CD4-positive, alpha-beta T cell (primary cell): ENCODE data around the gene PRDM8. TPM values are rescaled to one million over a fixed set of nuclear protein-coding genes. Genes with fewer than 3 reads are reported as not detected.

Source experiments
- ATAC-seq: fragments of 200-7000 bp; cut with Tn5 transposase; one replicate; pipeline ENCODE4 v1.10.0; 2022; ENCODE audit warnings: mild to moderate bottlenecking; ENCODE audit not compliant: poor library complexity
- CTCF ChIA-PET: fragments of 350-600 bp; sonication (Branson Sonifier 250); formaldehyde crosslinking; loops from one replicate; lab custom pipeline; 2021; ENCODE audit warnings: antibody characterized with exemption, inconsistent platforms; lab: Charles Lee
- POLR2A ChIA-PET: fragments of 350-600 bp; sonication (Branson Sonifier 250); formaldehyde crosslinking; loops from one replicate; lab custom pipeline; 2021; ENCODE audit warnings: antibody characterized with exemption, inconsistent platforms; lab: Charles Lee
- DNase-seq, 14 experiments: peaks; one replicate each; pipeline ENCODE4 v3.0.0-alpha.2; 2013 to 2020; ENCODE audit warnings: mixed read lengths in 2 of 14
- H3K27ac ChIP-seq, 2 donors: one replicate each; pipeline versions ENCODE4 v1.5.1 to v1.7.0; 2013; ENCODE audit warnings: low read length in 2 of 2, low read depth in 1 of 2, mild to moderate bottlenecking in 1 of 2
- H3K27me3 ChIP-seq, 2 experiments: 1 replicate in 1 of 2; 2 replicates in 1 of 2; pipeline versions ENCODE4 v1.6.1 to v1.7.0; 2013; ENCODE audit warnings: low read length in 2 of 2, control low read depth in 1 of 2, mild to moderate bottlenecking in 1 of 2, moderate library complexity in 1 of 2; ENCODE audit not compliant: insufficient read depth in 2 of 2, control insufficient read depth in 1 of 2
- H3K36me3 ChIP-seq: one replicate; pipeline ENCODE4 v1.6.1; 2013; ENCODE audit warnings: low read length, control low read depth; ENCODE audit not compliant: insufficient read depth
- H3K4me1 ChIP-seq: one replicate; pipeline ENCODE4 v1.6.1; 2013; ENCODE audit warnings: low read length, control low read depth; ENCODE audit not compliant: insufficient read depth
- H3K4me3 ChIP-seq: one replicate; pipeline ENCODE4 v1.5.1; 2013; ENCODE audit warnings: mild to moderate bottlenecking, low read length, moderate library complexity
- H3K9me3 ChIP-seq, 2 experiments: 1 replicate in 1 of 2; 2 replicates in 1 of 2; pipeline versions ENCODE4 v1.6.1 to v1.7.0; 2013; ENCODE audit warnings: low read length in 2 of 2, mild to moderate bottlenecking in 2 of 2, control low read depth in 1 of 2, moderate library complexity in 1 of 2; ENCODE audit not compliant: control insufficient read depth in 1 of 2, insufficient read depth in 1 of 2
- H3K27ac Mint-ChIP-seq: one replicate; pipeline ENCODE4 v1.8.0; 2020; ENCODE audit warnings: mixed read lengths
- H3K27me3 Mint-ChIP-seq: one replicate; pipeline ENCODE4 v1.8.0; 2021; ENCODE audit warnings: mixed read lengths
- H3K36me3 Mint-ChIP-seq: one replicate; pipeline ENCODE4 v1.8.0; 2021; ENCODE audit warnings: low read depth, mixed read lengths
- H3K4me1 Mint-ChIP-seq: one replicate; pipeline ENCODE4 v1.8.0; 2021; ENCODE audit warnings: low read depth, mixed read lengths
- H3K4me3 Mint-ChIP-seq: one replicate; pipeline ENCODE4 v1.8.0; 2020; ENCODE audit warnings: mild to moderate bottlenecking, mixed read lengths
- H3K9me3 Mint-ChIP-seq: one replicate; pipeline ENCODE4 v1.8.0; 2020; ENCODE audit warnings: mixed read lengths
- intact Hi-C, 2 experiments: fragments of 100-400 bp; cut with DNase I in 1 of 2; cut with micrococcal nuclease in 1 of 2; formaldehyde crosslinking; loops; one replicate each; pipeline versions ENCODE4 v1.15.1 to v1.9.0; 2023 to 2025; cut with DNase I, micrococcal nuclease
- total RNA-seq, 174 experiments: library from RNA in 2 of 174; stranded (reverse) in 2 of 174; gene quantifications; one replicate each; pipeline ENCODE4 v1.2.3 and lab custom pipeline; 2021 to 2026
- TF ChIP-seq, protein P1 (sequence below): fragments of 200-600 bp; IDR thresholded peaks from one replicate; pipeline ENCODE4 v1.8.0; 2022; ENCODE audit warnings: antibody characterized with exemption, mild to moderate bottlenecking

Gene PRDM8
- total RNA-seq, 2 experiments from 2014 or later = 4.2 to 5.1 TPM

DNA sequence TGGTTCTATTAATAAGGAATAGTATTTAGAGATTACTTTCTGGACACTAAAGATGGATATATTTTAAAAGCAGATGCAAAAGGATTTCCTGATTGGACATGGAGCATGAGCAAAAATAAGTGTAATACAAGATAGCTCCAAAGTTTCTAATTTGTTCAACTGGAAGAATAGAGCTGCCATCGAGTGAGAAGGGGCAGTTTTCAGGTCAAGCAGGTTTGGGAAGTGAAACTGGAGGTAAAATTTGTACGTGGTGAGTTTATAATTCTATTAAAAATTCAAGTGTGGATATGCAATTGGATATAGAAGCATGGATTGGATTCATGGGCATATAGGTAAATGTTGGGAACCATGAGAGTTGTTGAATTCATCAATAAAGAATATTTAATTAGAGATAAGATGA is 31.8 kb downstream of the PRDM8 start:
- H3K27ac Mint-ChIP-seq = no peak overlapping the region
- no peaks in the 10 kb centered on the region for H3K4me1 Mint-ChIP-seq
- Histone ChIP-seq H3K4me1 (no peaks in the 10 kb centered on the region), H3K27ac (no peak overlapping the region), H3K27me3 (peaks cover 0 to 23% of the 10 kb centered on the region in 2 experiments), H3K36me3 (no peaks in the 10 kb centered on the region), H3K4me3 (no peak overlapping the region), H3K9me3 (no peaks in the 10 kb centered on the region)
- H3K36me3 Mint-ChIP-seq = no peaks in the 10 kb centered on the region
- ChIA-PET POLR2A (interaction anchor here (0.6 kb wide), 1 partner anchor 8 kb away, joined by 3 read pairs; no protein-coding TSS in a partner anchor), CTCF (no interaction called here)
- H3K27me3 Mint-ChIP-seq = peaks cover 30% of the 10 kb centered on the region
- no peaks in the 10 kb centered on the region for H3K9me3 Mint-ChIP-seq
- DNase-seq (no peak), ATAC-seq (no peak)
- no peak overlapping the region for H3K4me3 Mint-ChIP-seq
- intact Hi-C loops = no loop called here
- TF ChIP-seq, protein P1, sequence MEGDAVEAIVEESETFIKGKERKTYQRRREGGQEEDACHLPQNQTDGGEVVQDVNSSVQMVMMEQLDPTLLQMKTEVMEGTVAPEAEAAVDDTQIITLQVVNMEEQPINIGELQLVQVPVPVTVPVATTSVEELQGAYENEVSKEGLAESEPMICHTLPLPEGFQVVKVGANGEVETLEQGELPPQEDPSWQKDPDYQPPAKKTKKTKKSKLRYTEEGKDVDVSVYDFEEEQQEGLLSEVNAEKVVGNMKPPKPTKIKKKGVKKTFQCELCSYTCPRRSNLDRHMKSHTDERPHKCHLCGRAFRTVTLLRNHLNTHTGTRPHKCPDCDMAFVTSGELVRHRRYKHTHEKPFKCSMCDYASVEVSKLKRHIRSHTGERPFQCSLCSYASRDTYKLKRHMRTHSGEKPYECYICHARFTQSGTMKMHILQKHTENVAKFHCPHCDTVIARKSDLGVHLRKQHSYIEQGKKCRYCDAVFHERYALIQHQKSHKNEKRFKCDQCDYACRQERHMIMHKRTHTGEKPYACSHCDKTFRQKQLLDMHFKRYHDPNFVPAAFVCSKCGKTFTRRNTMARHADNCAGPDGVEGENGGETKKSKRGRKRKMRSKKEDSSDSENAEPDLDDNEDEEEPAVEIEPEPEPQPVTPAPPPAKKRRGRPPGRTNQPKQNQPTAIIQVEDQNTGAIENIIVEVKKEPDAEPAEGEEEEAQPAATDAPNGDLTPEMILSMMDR = no peak

DNA sequence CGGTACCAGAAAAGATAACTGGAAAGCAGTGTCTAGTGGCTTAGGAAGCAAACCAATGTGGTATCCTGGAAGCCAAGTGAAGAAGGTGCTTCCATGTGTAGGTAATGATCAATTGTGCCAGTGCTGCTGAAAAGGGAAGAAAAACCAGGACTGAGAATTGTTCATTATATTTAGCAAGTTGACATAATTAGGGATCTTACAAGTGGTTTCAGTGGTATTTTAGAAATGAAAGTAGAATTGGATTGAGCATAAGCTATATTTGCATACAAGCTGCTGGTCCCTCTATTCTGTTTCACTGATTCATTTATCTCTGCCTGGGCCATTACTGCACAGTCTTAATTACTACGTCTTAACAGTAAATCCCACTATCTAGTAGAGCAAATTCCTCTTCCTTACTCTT is 32.3 kb downstream of the PRDM8 start:
- Mint-ChIP-seq H3K27me3 (peaks cover 30% of the 10 kb centered on the region), H3K36me3 (no peaks in the 10 kb centered on the region), H3K9me3 (no peaks in the 10 kb centered on the region), H3K4me1 (no peaks in the 10 kb centered on the region), H3K4me3 (no peak overlapping the region), H3K27ac (no peak overlapping the region)
- ATAC-seq (no peak), DNase-seq (no peak)
- CTCF ChIA-PET = interaction anchor here (0.9 kb wide), 1 partner anchor 9 kb away, joined by 3 read pairs; no protein-coding TSS in a partner anchor
- POLR2A ChIA-PET = interaction anchor here (0.6 kb wide), 2 partner anchors 9 to 42 kb away, joined by 3 to 4 read pairs; no protein-coding TSS in a partner anchor
- intact Hi-C loops = no loop called here
- Histone ChIP-seq H3K9me3 (no peaks in the 10 kb centered on the region), H3K27me3 (peaks cover 0 to 23% of the 10 kb centered on the region in 2 experiments), H3K4me1 (no peaks in the 10 kb centered on the region), H3K36me3 (no peaks in the 10 kb centered on the region), H3K4me3 (no peak overlapping the region), H3K27ac (no peak overlapping the region)
- TF ChIP-seq, protein P1 = no peak

DNA sequence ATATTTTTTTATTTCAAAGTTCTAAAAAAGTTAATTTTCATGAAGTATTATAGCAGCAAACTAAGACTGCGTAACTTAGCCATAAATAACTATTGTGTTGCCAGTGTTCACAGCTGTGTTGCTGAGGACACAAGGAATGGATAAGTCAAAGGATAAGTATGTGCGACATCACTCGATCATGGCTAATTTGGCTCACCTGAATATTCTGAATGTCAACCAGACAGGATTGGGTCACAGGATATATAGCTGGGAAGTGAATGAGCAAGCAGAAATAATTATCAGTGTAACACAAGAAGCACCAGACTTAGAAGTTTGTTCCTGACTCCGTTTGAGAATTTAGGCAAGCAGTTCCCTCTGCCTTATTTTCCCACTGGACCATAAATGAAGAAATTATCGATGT is 33.9 kb downstream of the PRDM8 start:
- CTCF ChIA-PET = no interaction called here
- peaks cover 29% of the 10 kb centered on the region for H3K27me3 Mint-ChIP-seq
- intact Hi-C loops = no loop called here

More for the DNA sequence above, 33.9 kb downstream of the PRDM8 start:
- TF ChIP-seq, protein P1 = no peak
- ATAC-seq = no peak
- POLR2A ChIA-PET = no interaction called here
- Mint-ChIP-seq H3K9me3 (no peaks in the 10 kb centered on the region), H3K4me1 (no peaks in the 10 kb centered on the region), H3K27ac (no peak overlapping the region), H3K4me3 (no peak overlapping the region), H3K36me3 (no peaks in the 10 kb centered on the region)
- no peak for DNase-seq
- Histone ChIP-seq H3K27ac (no peak overlapping the region), H3K36me3 (no peaks in the 10 kb centered on the region), H3K27me3 (peaks cover 3 to 17% of the 10 kb centered on the region in 2 experiments), H3K9me3 (no peaks in the 10 kb centered on the region), H3K4me1 (no peaks in the 10 kb centered on the region), H3K4me3 (no peak overlapping the region)
